ENCODE results near the gene CD151.

Gene CD151

GRCh38 chr11:858053-858761, 25.5 kb downstream of the CD151 start:
- no peak overlapping the region for H3K4me3 ChIP-seq (ENCODE audit: low read depth, low read length)
- no peaks in the 10 kb centered on the region for H3K27me3 ChIP-seq
- TF ChIP-seq CTCF (IDR thresholded peaks at IDR 0.05; ENCODE audit: low read depth, low read length), result no peak
- no peak for DNase-seq
- H3K36me3 ChIP-seq, result no peaks in the 10 kb centered on the region
- no peaks in the 10 kb centered on the region for H3K9me3 ChIP-seq
- peaks cover 25% of the 10 kb centered on the region for H3K4me1 ChIP-seq

- peaks cover 25% of the 10 kb centered on the region for H3K4me1 ChIP-seq
- H3K4me3 ChIP-seq (ENCODE audit: low read depth, low read length), result no peak overlapping the region; the same call in 1 of the 2 replicates
- no peaks in the 10 kb centered on the region for H3K36me3 ChIP-seq
- no peak for TF ChIP-seq CTCF (IDR thresholded peaks at IDR 0.05; ENCODE audit: low read depth, low read length)
- no peaks in the 10 kb centered on the region for H3K27me3 ChIP-seq
- no peaks in the 10 kb centered on the region for H3K9me3 ChIP-seq
- DNase-seq, result no peak
Observed at GRCh38 chr11:858762-859339, 26.1 kb downstream of the CD151 start.

- Histone ChIP-seq H3K4me1 (peaks cover 25% of the 10 kb centered on the region), H3K36me3 (no peaks in the 10 kb centered on the region), H3K27me3 (no peaks in the 10 kb centered on the region), H3K4me3 (ENCODE audit: low read depth, low read length) (peak overlapping the region; percentile 38), H3K9me3 (no peaks in the 10 kb centered on the region)
- peak; percentile 90 for DNase-seq
- TF ChIP-seq CTCF (IDR thresholded peaks at IDR 0.05; ENCODE audit: low read depth, low read length), result no peak
Observed at GRCh38 chr11:859394-860131, 26.8 kb downstream of the CD151 start.

- Histone ChIP-seq H3K4me3 (ENCODE audit: low read depth, low read length) (peak overlapping the region; percentile 38; the same call in 1 of the 2 replicates), H3K36me3 (no peaks in the 10 kb centered on the region), H3K27me3 (no peaks in the 10 kb centered on the region), H3K4me1 (peaks cover 25% of the 10 kb centered on the region), H3K9me3 (no peaks in the 10 kb centered on the region)
- TF ChIP-seq CTCF (IDR thresholded peaks at IDR 0.05; ENCODE audit: low read depth, low read length), result no peak
- DNase-seq, result no peak
Observed at GRCh38 chr11:860234-861104, 27.7 kb downstream of the CD151 start.

GRCh38 chr11:861105-861479, 28.3 kb downstream of the CD151 start:
- no peaks in the 10 kb centered on the region for H3K9me3 ChIP-seq
- H3K4me1 ChIP-seq, result peaks cover 24% of the 10 kb centered on the region
- H3K27me3 ChIP-seq, result no peaks in the 10 kb centered on the region
- H3K36me3 ChIP-seq, result no peaks in the 10 kb centered on the region
- TF ChIP-seq CTCF (IDR thresholded peaks at IDR 0.05; ENCODE audit: low read depth, low read length), result no peak
- H3K4me3 ChIP-seq (ENCODE audit: low read depth, low read length), result no peak overlapping the region
- DNase-seq, result no peak

All from BE2C (cell line).